Right atrium auricular region (tissue), 2 donors: ENCODE measurements around the gene CDADC1. TPM values are rescaled to one million over a fixed set of nuclear protein-coding genes. Genes with fewer than 3 reads are reported as not detected.

ENCODE experiments used
- DNase-seq: peaks from one replicate; pipeline ENCODE4 v3.0.0-alpha.2; 2019; ENCODE audit warnings: low spot score
- H3K27ac ChIP-seq, 2 donors: fragments of 200-600 bp; sonication (generic); 1 replicate in 1 of 2; 2 replicates in 1 of 2; pipeline ENCODE4 v1.5.1; 2016 to 2019
- H3K27me3 ChIP-seq, 2 donors: fragments of 200-600 bp; sonication (generic); one replicate each; pipeline versions ENCODE4 v1.5.1 to v1.6.0; 2017 to 2019
- H3K36me3 ChIP-seq: fragments of 200-600 bp; sonication (generic); one replicate; pipeline ENCODE4 v1.5.1; 2016
- H3K4me1 ChIP-seq, 2 donors: fragments of 200-600 bp; sonication (generic); one replicate each; pipeline versions ENCODE4 v1.5.1 to v1.6.0; 2017 to 2019
- H3K4me3 ChIP-seq, 2 donors: fragments of 200-600 bp; sonication (generic); 1 replicate in 1 of 2; 2 replicates in 1 of 2; pipeline ENCODE4 v1.5.1; 2017 to 2019; ENCODE audit warnings: mild to moderate bottlenecking in 1 of 2, moderate library complexity in 1 of 2
- H3K9me3 ChIP-seq, 2 donors: fragments of 200-600 bp; sonication (generic); one replicate each; pipeline ENCODE4 v1.5.1; 2019
- total RNA-seq, 2 donors: library from RNA; depleted of rRNA; stranded (reverse); fragments of >200 nt; gene quantifications; one replicate each; pipeline ENCODE4 v1.1.0, GENCODE V29; 2016
- TF ChIP-seq, protein P1 (sequence below), 2 donors: fragments of 200-600 bp; sonication (generic); IDR thresholded peaks; one replicate each; pipeline ENCODE4 v1.5.1; 2019; ENCODE audit warnings: antibody characterized with exemption in 2 of 2

CDADC1 gene
- total RNA-seq, 2 donors from 2014 or later: 3.5 to 4.6 TPM

- H3K4me1 ChIP-seq: peaks cover 0 to 59% of the 10 kb centered on the region in 2 donors
- DNase-seq: no peak
- no peaks in the 10 kb centered on the region for H3K27me3 ChIP-seq
- H3K4me3 ChIP-seq: no peak overlapping the region
- H3K9me3 ChIP-seq: no peaks in the 10 kb centered on the region
- TF ChIP-seq, protein P1, sequence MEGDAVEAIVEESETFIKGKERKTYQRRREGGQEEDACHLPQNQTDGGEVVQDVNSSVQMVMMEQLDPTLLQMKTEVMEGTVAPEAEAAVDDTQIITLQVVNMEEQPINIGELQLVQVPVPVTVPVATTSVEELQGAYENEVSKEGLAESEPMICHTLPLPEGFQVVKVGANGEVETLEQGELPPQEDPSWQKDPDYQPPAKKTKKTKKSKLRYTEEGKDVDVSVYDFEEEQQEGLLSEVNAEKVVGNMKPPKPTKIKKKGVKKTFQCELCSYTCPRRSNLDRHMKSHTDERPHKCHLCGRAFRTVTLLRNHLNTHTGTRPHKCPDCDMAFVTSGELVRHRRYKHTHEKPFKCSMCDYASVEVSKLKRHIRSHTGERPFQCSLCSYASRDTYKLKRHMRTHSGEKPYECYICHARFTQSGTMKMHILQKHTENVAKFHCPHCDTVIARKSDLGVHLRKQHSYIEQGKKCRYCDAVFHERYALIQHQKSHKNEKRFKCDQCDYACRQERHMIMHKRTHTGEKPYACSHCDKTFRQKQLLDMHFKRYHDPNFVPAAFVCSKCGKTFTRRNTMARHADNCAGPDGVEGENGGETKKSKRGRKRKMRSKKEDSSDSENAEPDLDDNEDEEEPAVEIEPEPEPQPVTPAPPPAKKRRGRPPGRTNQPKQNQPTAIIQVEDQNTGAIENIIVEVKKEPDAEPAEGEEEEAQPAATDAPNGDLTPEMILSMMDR (IDR thresholded peaks at IDR 0.05): no peak
- peak overlapping the region in 1 of 2 donors; percentile 79 for H3K27ac ChIP-seq
- H3K36me3 ChIP-seq: no peaks in the 10 kb centered on the region
Observed at GRCh38 chr13:49305792-49306425, 58.2 kb downstream of the CDADC1 start.

DNA sequence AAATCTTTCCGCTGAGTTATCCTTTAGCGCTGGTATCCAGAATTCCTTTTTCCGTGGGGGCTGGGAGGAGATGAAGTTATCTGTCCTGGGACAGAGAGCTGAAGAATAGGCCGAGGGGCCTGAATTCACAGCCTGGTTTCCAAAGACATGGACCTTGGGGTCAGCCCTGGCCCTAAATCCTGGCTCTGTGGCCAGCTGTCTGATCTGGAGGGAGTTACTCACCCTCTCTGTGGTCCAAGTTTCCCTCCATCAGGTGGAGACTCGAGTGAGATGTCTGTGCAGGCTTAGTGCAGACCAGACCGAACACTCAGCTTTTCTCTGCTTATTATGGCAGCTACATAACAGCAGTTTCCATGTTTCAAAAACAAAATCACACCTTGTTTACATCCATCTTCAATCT lies 59.6 kb downstream of the CDADC1 start:
- no peak for DNase-seq
- H3K4me1 ChIP-seq: peaks cover 0 to 47% of the 10 kb centered on the region in 2 donors

DNA sequence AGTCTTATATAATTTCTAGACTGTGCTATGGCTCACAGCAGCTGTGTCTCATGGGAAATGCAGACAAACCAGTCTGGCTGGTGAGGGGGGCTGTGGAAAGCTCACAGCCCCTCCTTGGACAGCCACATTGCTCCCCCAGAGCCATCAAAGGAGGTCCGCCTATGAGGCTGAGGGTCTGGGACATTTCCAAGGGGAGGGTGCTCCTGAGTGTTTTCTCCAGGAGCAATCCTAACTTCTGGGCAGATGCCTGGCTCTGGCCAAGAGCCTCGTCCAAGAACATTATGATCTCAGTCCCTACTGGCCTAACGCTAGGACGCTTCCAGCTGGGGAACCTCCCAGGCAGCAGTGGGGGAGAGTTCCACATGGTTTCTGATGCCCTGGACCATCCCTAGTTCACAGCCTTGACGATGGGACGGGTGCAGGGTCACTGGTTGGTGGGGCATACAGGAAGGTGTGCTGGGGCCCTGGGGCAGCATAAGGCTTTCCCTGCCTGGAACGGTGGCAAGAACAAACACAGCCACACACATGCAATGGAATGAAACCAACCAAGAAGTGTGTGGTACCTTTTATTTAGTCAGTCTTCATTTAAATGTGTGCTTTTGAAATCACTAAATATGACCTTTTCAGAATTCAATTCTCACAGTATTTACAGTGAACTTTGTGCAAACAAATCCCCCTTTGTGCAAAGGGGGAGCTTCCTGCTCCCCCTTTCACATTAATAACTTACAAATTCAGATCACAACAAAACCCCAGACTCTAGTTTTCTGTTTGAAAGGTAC lies 60.6 kb downstream of the CDADC1 start:
- H3K4me3 ChIP-seq: no peak overlapping the region
- no peaks in the 10 kb centered on the region for H3K36me3 ChIP-seq
- no peaks in the 10 kb centered on the region for H3K27me3 ChIP-seq
- H3K4me1 ChIP-seq: peaks cover 0 to 38% of the 10 kb centered on the region in 2 donors
- H3K9me3 ChIP-seq: no peaks in the 10 kb centered on the region
- DNase-seq: peak; percentile 92
- H3K27ac ChIP-seq: peak overlapping the region; percentile 77 to 79
- TF ChIP-seq, protein P1 (IDR thresholded peaks at IDR 0.05): no peak

More for the DNA sequence above, 59.6 kb downstream of the CDADC1 start:
- TF ChIP-seq, protein P1 (IDR thresholded peaks at IDR 0.05): no peak
- Histone ChIP-seq H3K27ac (peak overlapping the region; percentile 77 to 79), H3K9me3 (no peaks in the 10 kb centered on the region), H3K36me3 (no peaks in the 10 kb centered on the region), H3K27me3 (no peaks in the 10 kb centered on the region), H3K4me3 (no peak overlapping the region)

GRCh38 chr13:49308921-49309408 lies 61.2 kb downstream of the CDADC1 start:
- Histone ChIP-seq H3K36me3 (no peaks in the 10 kb centered on the region), H3K27ac (peak overlapping the region; percentile 77 to 79), H3K27me3 (no peaks in the 10 kb centered on the region), H3K9me3 (no peaks in the 10 kb centered on the region), H3K4me1 (peaks cover 0 to 37% of the 10 kb centered on the region in 2 donors), H3K4me3 (no peak overlapping the region)
- DNase-seq: peak; percentile 75
- TF ChIP-seq, protein P1 (IDR thresholded peaks at IDR 0.05): no peak

GRCh38 chr13:49310251-49310650 lies 62.5 kb downstream of the CDADC1 start:
- TF ChIP-seq, protein P1 (IDR thresholded peaks at IDR 0.05): no peak
- Histone ChIP-seq H3K4me1 (peaks cover 0 to 43% of the 10 kb centered on the region in 2 donors), H3K9me3 (no peaks in the 10 kb centered on the region), H3K4me3 (no peak overlapping the region), H3K27ac (peak overlapping the region; percentile 77 to 79), H3K27me3 (no peaks in the 10 kb centered on the region), H3K36me3 (no peaks in the 10 kb centered on the region)
- DNase-seq: no peak
